Parathyroid adenoma (tissue), 2 donors: ENCODE results near the gene ANTKMT.

Experiments used
- H2AFZ ChIP-seq: fragments of 300-600 bp; sonication (generic); one replicate; pipeline ENCODE4 v1.7.0; 2017; ENCODE audit warnings: antibody characterized with exemption, mild to moderate bottlenecking
- H3K27ac ChIP-seq: fragments of 300-600 bp; sonication (generic); one replicate; pipeline ENCODE4 v1.7.0; 2017
- H3K27me3 ChIP-seq: fragments of 300-600 bp; sonication (generic); one replicate; pipeline ENCODE4 v1.7.0; 2017; ENCODE audit warnings: low read length; ENCODE audit not compliant: control insufficient read depth, insufficient read depth
- H3K36me3 ChIP-seq: fragments of 300-600 bp; sonication (generic); one replicate; pipeline ENCODE4 v1.7.0; 2017; ENCODE audit warnings: low read length; ENCODE audit not compliant: control insufficient read depth, insufficient read depth
- H3K4me1 ChIP-seq: fragments of 300-600 bp; sonication (generic); one replicate; pipeline ENCODE4 v1.7.0; 2017; ENCODE audit warnings: control low read depth
- H3K4me2 ChIP-seq: fragments of 300-600 bp; sonication (generic); one replicate; pipeline ENCODE4 v1.7.0; 2017; ENCODE audit warnings: low read length
- H3K4me3 ChIP-seq: fragments of 300-600 bp; sonication (generic); one replicate; pipeline ENCODE4 v1.7.0; 2017; ENCODE audit warnings: low read depth, low read length
- H3K79me2 ChIP-seq: fragments of 300-600 bp; sonication (generic); one replicate; pipeline ENCODE4 v1.7.0; 2017; ENCODE audit warnings: control low read depth
- H3K9ac ChIP-seq: fragments of 300-600 bp; sonication (generic); one replicate; pipeline ENCODE4 v1.7.0; 2017; ENCODE audit warnings: mild to moderate bottlenecking
- H3K9me3 ChIP-seq: fragments of 300-600 bp; sonication (generic); one replicate; pipeline ENCODE4 v1.7.0; 2017; ENCODE audit warnings: low read length; ENCODE audit not compliant: control insufficient read depth
- CTCF ChIP-seq: fragments of 300-600 bp; sonication (generic); IDR thresholded peaks from one replicate; pipeline ENCODE4 v1.7.0; 2017; ENCODE audit warnings: antibody characterized with exemption, mild to moderate bottlenecking
- donor health status: primary hyperparathyroidism.

Gene ANTKMT

GRCh38 chr16:766008-766819, 45.3 kb downstream of the ANTKMT start:
- Histone ChIP-seq H3K9ac (no peak overlapping the region), H3K27me3 (no peaks in the 10 kb centered on the region), H3K36me3 (no peaks in the 10 kb centered on the region), H3K79me2 (no peaks in the 10 kb centered on the region), H3K27ac (no peak overlapping the region), H3K4me3 (no peak overlapping the region), H2AFZ (no peak overlapping the region), H3K9me3 (no peaks in the 10 kb centered on the region), H3K4me2 (no peak overlapping the region), H3K4me1 (no peaks in the 10 kb centered on the region)
- no peak for TF ChIP-seq CTCF

GRCh38 chr16:766820-767640, 46.1 kb downstream of the ANTKMT start:
- Histone ChIP-seq H3K4me3 (no peak overlapping the region), H3K4me2 (no peak overlapping the region), H3K27ac (no peak overlapping the region), H3K9ac (no peak overlapping the region), H3K4me1 (no peaks in the 10 kb centered on the region), H3K9me3 (no peaks in the 10 kb centered on the region), H3K27me3 (no peaks in the 10 kb centered on the region), H3K79me2 (no peaks in the 10 kb centered on the region), H3K36me3 (no peaks in the 10 kb centered on the region), H2AFZ (no peak overlapping the region)
- no peak for TF ChIP-seq CTCF

GRCh38 chr16:767743-768235, 46.8 kb downstream of the ANTKMT start:
- Histone ChIP-seq H3K4me1 (no peaks in the 10 kb centered on the region), H3K27ac (no peak overlapping the region), H3K4me3 (no peak overlapping the region), H3K27me3 (no peaks in the 10 kb centered on the region), H3K4me2 (no peak overlapping the region), H2AFZ (no peak overlapping the region), H3K9ac (no peak overlapping the region), H3K36me3 (no peaks in the 10 kb centered on the region), H3K79me2 (no peaks in the 10 kb centered on the region), H3K9me3 (no peaks in the 10 kb centered on the region)
- no peak for TF ChIP-seq CTCF

GRCh38 chr16:768428-768827, 47.5 kb downstream of the ANTKMT start:
- Histone ChIP-seq H3K9ac (no peak overlapping the region), H3K79me2 (no peaks in the 10 kb centered on the region), H3K4me2 (no peak overlapping the region)

More at GRCh38 chr16:768428-768827, 47.5 kb downstream of the ANTKMT start:
- H3K4me1 ChIP-seq = no peaks in the 10 kb centered on the region
- no peak overlapping the region for H3K27ac ChIP-seq
- H3K4me3 ChIP-seq = no peak overlapping the region
- H3K36me3 ChIP-seq = no peaks in the 10 kb centered on the region
- TF ChIP-seq CTCF = no peak
- no peaks in the 10 kb centered on the region for H3K27me3 ChIP-seq
- H2AFZ ChIP-seq = no peak overlapping the region
- no peaks in the 10 kb centered on the region for H3K9me3 ChIP-seq
